Measurements from ENCODE around the gene PKN1.

PKN1 gene

GRCh38 chr19:14440049-14440448 is 6.9 kb downstream of the PKN1 start:
- Histone ChIP-seq H3K36me3 (ENCODE audit: control insufficient read depth, insufficient read depth, low read length) (peaks cover 26% of the 10 kb centered on the region), H3K4me3 (replicated peaks; ENCODE audit: low read depth, low read length) (peak overlapping the region; percentile 74), H3K27me3 (replicated peaks; ENCODE audit: control insufficient read depth, insufficient read depth, low read length) (no peaks in the 10 kb centered on the region)
- peak; percentile 79 for DNase-seq (ENCODE audit: extremely low read depth, insufficient read length)
- TF ChIP-seq, protein P1, sequence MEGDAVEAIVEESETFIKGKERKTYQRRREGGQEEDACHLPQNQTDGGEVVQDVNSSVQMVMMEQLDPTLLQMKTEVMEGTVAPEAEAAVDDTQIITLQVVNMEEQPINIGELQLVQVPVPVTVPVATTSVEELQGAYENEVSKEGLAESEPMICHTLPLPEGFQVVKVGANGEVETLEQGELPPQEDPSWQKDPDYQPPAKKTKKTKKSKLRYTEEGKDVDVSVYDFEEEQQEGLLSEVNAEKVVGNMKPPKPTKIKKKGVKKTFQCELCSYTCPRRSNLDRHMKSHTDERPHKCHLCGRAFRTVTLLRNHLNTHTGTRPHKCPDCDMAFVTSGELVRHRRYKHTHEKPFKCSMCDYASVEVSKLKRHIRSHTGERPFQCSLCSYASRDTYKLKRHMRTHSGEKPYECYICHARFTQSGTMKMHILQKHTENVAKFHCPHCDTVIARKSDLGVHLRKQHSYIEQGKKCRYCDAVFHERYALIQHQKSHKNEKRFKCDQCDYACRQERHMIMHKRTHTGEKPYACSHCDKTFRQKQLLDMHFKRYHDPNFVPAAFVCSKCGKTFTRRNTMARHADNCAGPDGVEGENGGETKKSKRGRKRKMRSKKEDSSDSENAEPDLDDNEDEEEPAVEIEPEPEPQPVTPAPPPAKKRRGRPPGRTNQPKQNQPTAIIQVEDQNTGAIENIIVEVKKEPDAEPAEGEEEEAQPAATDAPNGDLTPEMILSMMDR (IDR thresholded peaks at IDR 0.05; ENCODE audit: insufficient read depth, low read length, poor library complexity, severe bottlenecking), result no peak

DNA sequence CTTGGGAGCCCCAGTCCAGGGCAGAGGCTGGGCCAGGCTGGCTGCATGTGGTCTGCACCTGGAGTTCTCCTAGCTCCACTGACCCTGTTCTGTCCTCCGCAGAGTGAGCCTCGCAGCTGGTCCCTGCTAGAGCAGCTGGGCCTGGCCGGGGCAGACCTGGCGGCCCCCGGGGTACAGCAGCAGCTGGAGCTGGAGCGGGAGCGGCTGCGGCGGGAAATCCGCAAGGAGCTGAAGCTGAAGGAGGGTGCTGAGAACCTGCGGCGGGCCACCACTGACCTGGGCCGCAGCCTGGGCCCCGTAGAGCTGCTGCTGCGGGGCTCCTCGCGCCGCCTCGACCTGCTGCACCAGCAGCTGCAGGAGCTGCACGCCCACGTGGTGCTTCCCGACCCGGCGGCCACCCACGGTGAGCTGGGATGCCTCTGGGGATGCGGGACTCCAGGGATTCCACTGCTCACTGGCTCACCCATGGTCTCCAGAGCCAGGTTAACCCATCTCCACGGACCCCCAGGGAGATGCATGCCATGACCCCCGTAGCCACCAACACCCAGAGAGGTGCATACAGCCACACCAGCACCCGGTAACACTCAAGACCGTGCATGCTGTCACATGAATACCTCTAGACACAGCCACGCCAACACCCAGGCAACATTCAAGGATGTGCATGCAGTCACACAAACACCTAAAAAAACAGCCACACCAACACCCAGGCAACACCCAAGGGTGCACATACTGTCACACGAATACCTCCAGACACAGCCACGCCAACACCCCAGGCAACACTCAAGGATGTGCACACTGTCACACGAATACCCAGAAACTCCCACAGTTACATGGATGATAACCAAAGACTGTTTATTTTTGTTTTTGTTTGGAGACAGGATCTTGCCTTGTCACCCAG is 8.2 kb downstream of the PKN1 start:
- Histone ChIP-seq H3K4me3 (replicated peaks; ENCODE audit: low read depth, low read length) (peak overlapping the region; percentile 74), H3K27me3 (replicated peaks; ENCODE audit: control insufficient read depth, insufficient read depth, low read length) (no peaks in the 10 kb centered on the region), H3K36me3 (ENCODE audit: control insufficient read depth, insufficient read depth, low read length) (peaks cover 29% of the 10 kb centered on the region)
- TF ChIP-seq, protein P1 (IDR thresholded peaks at IDR 0.05; ENCODE audit: insufficient read depth, low read length, poor library complexity, severe bottlenecking), result no peak
- DNase-seq (ENCODE audit: extremely low read depth, insufficient read length), result no peak

GRCh38 chr19:14442891-14443631 is 10.0 kb downstream of the PKN1 start:
- H3K27me3 ChIP-seq (replicated peaks; ENCODE audit: control insufficient read depth, insufficient read depth, low read length), result no peaks in the 10 kb centered on the region
- TF ChIP-seq, protein P1 (IDR thresholded peaks at IDR 0.05; ENCODE audit: insufficient read depth, low read length, poor library complexity, severe bottlenecking), result no peak
- H3K36me3 ChIP-seq (ENCODE audit: control insufficient read depth, insufficient read depth, low read length), result peaks cover 34% of the 10 kb centered on the region
- DNase-seq (ENCODE audit: extremely low read depth, insufficient read length), result no peak
- H3K4me3 ChIP-seq (replicated peaks; ENCODE audit: low read depth, low read length), result no peak overlapping the region

DNA sequence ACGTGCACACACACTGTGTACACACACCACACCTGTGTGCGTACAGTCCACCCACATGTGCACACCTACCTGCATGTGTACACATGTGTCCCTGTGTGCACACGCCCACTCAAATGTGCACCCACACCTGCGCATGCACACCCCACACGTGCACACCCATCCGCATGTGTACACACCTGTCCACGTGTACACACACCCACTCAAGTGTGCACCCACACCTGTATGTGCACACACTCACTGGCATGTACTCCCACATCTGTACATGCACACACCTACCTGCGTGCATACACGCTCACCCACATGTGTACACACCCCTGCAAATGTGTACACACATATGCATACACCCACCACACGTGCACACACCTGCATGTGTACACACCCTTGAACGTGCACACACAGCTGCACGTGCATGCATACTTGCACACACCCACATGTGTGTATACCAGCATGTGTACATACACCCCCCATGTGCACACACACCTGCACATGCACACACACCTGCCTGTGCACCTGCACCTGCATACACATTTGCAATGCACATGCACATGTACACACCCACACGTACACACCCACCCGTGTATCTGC is 10.6 kb downstream of the PKN1 start:
- no peak for DNase-seq (ENCODE audit: extremely low read depth, insufficient read length)
- TF ChIP-seq, protein P1 (IDR thresholded peaks at IDR 0.05; ENCODE audit: insufficient read depth, low read length, poor library complexity, severe bottlenecking), result no peak
- H3K36me3 ChIP-seq (ENCODE audit: control insufficient read depth, insufficient read depth, low read length), result peaks cover 39% of the 10 kb centered on the region

DNA sequence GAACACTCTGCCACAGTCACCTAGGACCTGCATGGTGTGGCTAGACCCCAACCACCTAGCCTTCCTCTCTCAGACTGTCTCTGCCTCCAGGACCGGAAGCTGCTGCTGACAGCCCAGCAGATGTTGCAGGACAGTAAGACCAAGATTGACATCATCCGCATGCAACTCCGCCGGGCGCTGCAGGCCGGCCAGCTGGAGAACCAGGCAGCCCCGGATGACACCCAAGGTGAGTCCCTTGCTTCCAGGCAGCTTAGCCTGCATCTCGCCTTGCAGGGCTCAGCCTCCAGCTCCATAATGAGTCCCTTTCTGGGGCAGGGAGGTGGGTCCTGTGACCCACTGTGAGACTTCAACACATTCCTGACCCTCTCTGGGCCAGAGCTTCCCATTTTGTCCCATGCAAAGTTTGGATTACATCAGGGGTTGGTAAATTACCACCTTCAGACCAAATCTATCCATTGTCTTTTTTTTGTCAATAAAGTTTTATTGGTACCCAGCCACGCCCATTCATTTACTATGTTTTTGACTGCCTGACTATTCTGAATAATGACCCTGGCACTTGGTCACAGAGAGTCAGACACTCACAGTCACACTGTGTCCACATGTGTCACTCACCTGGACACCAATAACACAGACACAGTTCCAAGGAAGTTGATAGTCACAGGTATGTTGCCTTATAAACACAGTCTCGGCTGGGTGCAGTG is 13.4 kb downstream of the PKN1 start:
- no peak for DNase-seq (ENCODE audit: extremely low read depth, insufficient read length)
- Histone ChIP-seq H3K36me3 (ENCODE audit: control insufficient read depth, insufficient read depth, low read length) (peaks cover 53% of the 10 kb centered on the region), H3K4me3 (replicated peaks; ENCODE audit: low read depth, low read length) (no peak overlapping the region), H3K27me3 (replicated peaks; ENCODE audit: control insufficient read depth, insufficient read depth, low read length) (no peaks in the 10 kb centered on the region)
- TF ChIP-seq, protein P1 (IDR thresholded peaks at IDR 0.05; ENCODE audit: insufficient read depth, low read length, poor library complexity, severe bottlenecking), result no peak

More for the DNA sequence above, 10.6 kb downstream of the PKN1 start:
- Histone ChIP-seq H3K4me3 (replicated peaks; ENCODE audit: low read depth, low read length) (no peak overlapping the region), H3K27me3 (replicated peaks; ENCODE audit: control insufficient read depth, insufficient read depth, low read length) (no peaks in the 10 kb centered on the region)
